HepG2 (cell line): Measurements from ENCODE around the gene NT5DC1. TPM values are rescaled to one million over a fixed set of nuclear protein-coding genes. Genes with fewer than 3 reads are reported as not detected.

Experiments used
- ATAC-seq: fragments of 200-7000 bp; cut with Tn5 transposase; 3 replicates; pipeline ENCODE4 v1.9.1; 2020; ENCODE audit warnings: mild to moderate bottlenecking, moderate library complexity
- BruUV-seq: library from RNA; stranded (reverse); fragments of 400-500 nt; replicated peaks from 2 replicates; lab custom pipeline; 2021; lab: Mats Ljungman, UMichigan
- CTCF ChIA-PET: fragments of 300-600 bp; formaldehyde crosslinking; extraction: SDS; loops from one replicate; lab custom pipeline; 2021; ENCODE audit warnings: low total read pairs, inconsistent platforms, low intra/inter-chr PET ratio; lab: Yijun Ruan, JAX
- POLR2A ChIA-PET: fragments of 350-600 bp; sonication (Branson Sonifier 250); formaldehyde crosslinking; loops from one replicate; lab custom pipeline; 2020; ENCODE audit warnings: antibody characterized with exemption, inconsistent platforms; lab: Yijun Ruan, JAX
- DNase-seq: peaks from one replicate; pipeline ENCODE4 v3.0.0-alpha.2; 2015; ENCODE audit warnings: low spot score
- FAIRE-seq: peaks from 3 replicates; lab custom pipeline; 2011; peaks lifted over from hg19 to GRCh38; lab: Jason Lieb, UNC
- H2AFZ ChIP-seq: one replicate; pipeline ENCODE4 v1.6.1; 2011; ENCODE audit warnings: low read length, inconsistent platforms
- H3K27ac ChIP-seq: fragments of 300-600 bp; 3 replicates; pipeline ENCODE4 v1.8.0; 2011; ENCODE audit warnings: mixed run types, mild to moderate bottlenecking, mixed read lengths, low read length, inconsistent platforms; ENCODE audit not compliant: insufficient read depth; ENCODE audit errors: extremely low read length
- H3K27me3 ChIP-seq, 2 experiments: fragments of 200-600 bp in 1 of 2; 2 replicates in 1 of 2; 3 replicates in 1 of 2; pipeline versions ENCODE4 v1.6.0 to v1.8.0; 2011; ENCODE audit warnings: low read length in 2 of 2, mild to moderate bottlenecking in 2 of 2, moderate library complexity in 2 of 2, inconsistent platforms in 1 of 2; ENCODE audit not compliant: insufficient read depth in 2 of 2, control insufficient read depth in 1 of 2
- H3K36me3 ChIP-seq, 2 experiments: fragments of 200-600 bp in 1 of 2; replicated peaks in 1 of 2; 2 replicates in 1 of 2; 3 replicates in 1 of 2; pipeline versions ENCODE4 v1.5.1 to v1.8.0; 2011; ENCODE audit warnings: low read length in 2 of 2, inconsistent platforms in 1 of 2; ENCODE audit not compliant: insufficient read depth in 2 of 2, control insufficient read depth in 1 of 2
- H3K4me1 ChIP-seq: 2 replicates; pipeline ENCODE4 v1.5.1; 2012; ENCODE audit warnings: low read length, inconsistent platforms; ENCODE audit not compliant: insufficient read depth
- H3K4me2 ChIP-seq: 2 replicates; pipeline ENCODE4 v1.6.0; 2011; ENCODE audit warnings: low read depth, low read length, inconsistent platforms
- H3K4me3 ChIP-seq, 3 experiments: fragments of 200-600 bp in 1 of 3; sonication (generic), shearing (Covaris generic) in 1 of 3; replicated peaks in 1 of 3; 2 replicates each; pipeline ENCODE4 v1.5.1; 2011 to 2016; ENCODE audit warnings: low read length in 3 of 3, inconsistent platforms in 2 of 3, low read depth in 2 of 3, mild to moderate bottlenecking in 2 of 3, control low read depth in 1 of 3, mixed read lengths in 1 of 3; ENCODE audit not compliant: insufficient read depth in 1 of 3
- H3K79me2 ChIP-seq: one replicate; pipeline ENCODE4 v1.6.1; 2011; ENCODE audit warnings: low read length, inconsistent platforms; ENCODE audit not compliant: insufficient read depth
- H3K9ac ChIP-seq: 2 replicates; pipeline ENCODE4 v1.6.0; 2011; ENCODE audit warnings: mild to moderate bottlenecking, low read depth, low read length, inconsistent platforms; ENCODE audit not compliant: insufficient read depth
- H3K9me3 ChIP-seq: 2 replicates; pipeline ENCODE4 v1.5.1; 2012; ENCODE audit warnings: mild to moderate bottlenecking, low read length
- H4K20me1 ChIP-seq: 2 replicates; pipeline ENCODE4 v1.6.0; 2011; ENCODE audit warnings: inconsistent platforms, mild to moderate bottlenecking, low read length, moderate library complexity; ENCODE audit not compliant: insufficient read depth
- ARID3A ChIP-seq: IDR thresholded peaks from 2 replicates; pipeline ENCODE4 v1.6.1; 2012; ENCODE audit warnings: low read depth, low read length, improper control_type of control experiment
- CEBPB ChIP-seq: IDR thresholded peaks from 2 replicates; pipeline ENCODE4 v1.6.1; 2011; ENCODE audit warnings: low read depth, low read length, improper control_type of control experiment, borderline replicate concordance
- CEBPG ChIP-seq: IDR thresholded peaks from 2 replicates; pipeline ENCODE4 v1.6.1; 2016
- HNRNPUL1 ChIP-seq: fragments of 200-400 bp; formaldehyde crosslinking; IDR thresholded peaks from 2 replicates; pipeline ENCODE4 v1.6.1; 2017; ENCODE audit warnings: low read depth, mild to moderate bottlenecking, low read length, moderate library complexity
- KMT2B ChIP-seq: IDR thresholded peaks from 2 replicates; pipeline ENCODE4 v1.6.1; 2016; ENCODE audit warnings: missing genetic modification reagents, missing compliant biosample characterization
- MTA1 ChIP-seq: sonication (generic); formaldehyde crosslinking; IDR thresholded peaks from 2 replicates; pipeline ENCODE4 v1.4.0; 2020; ENCODE audit warnings: missing genetic modification reagents, mild to moderate bottlenecking, borderline replicate concordance
- MYC ChIP-seq: sonication (generic); formaldehyde crosslinking; IDR thresholded peaks from 2 replicates; pipeline ENCODE4 v1.9.0; 2021; ENCODE audit warnings: missing genetic modification reagents, borderline replicate concordance
- PCBP1 ChIP-seq: fragments of 200-400 bp; formaldehyde crosslinking; IDR thresholded peaks from 2 replicates; pipeline ENCODE4 v1.6.1; 2017; ENCODE audit warnings: mild to moderate bottlenecking, low read depth, low read length, borderline replicate concordance
- POGZ ChIP-seq: sonication (generic); formaldehyde crosslinking; IDR thresholded peaks from 2 replicates; pipeline ENCODE4 v1.4.0; 2020; ENCODE audit warnings: mild to moderate bottlenecking, missing genetic modification reagents
- SIX4 ChIP-seq: sonication (generic); formaldehyde crosslinking; IDR thresholded peaks from 2 replicates; pipeline ENCODE4 v1.4.0; 2020; ENCODE audit warnings: missing genetic modification reagents
- XBP1 ChIP-seq: sonication (generic); formaldehyde crosslinking; IDR thresholded peaks from 2 replicates; pipeline ENCODE4 v1.5.0; 2020; ENCODE audit warnings: missing genetic modification reagents
- ZNF543 ChIP-seq: sonication (generic); formaldehyde crosslinking; IDR thresholded peaks from 2 replicates; pipeline ENCODE4 v1.4.0; 2020; ENCODE audit warnings: mild to moderate bottlenecking, missing genetic modification reagents
- WGBS: methylation state at CpG from one replicate; pipeline ENCODE4 v1.1.6; 2017; ENCODE audit warnings: low lambda C conversion rate; 5-methylcytosine and 5-hydroxymethylcytosine counted together
- in situ Hi-C: cut with HindIII; loops from 2 replicates; pipeline ENCODE4 v1.10.0; 2017; ENCODE audit warnings: low pct_unique_long_range_greater_than_20kb; ENCODE audit not compliant: extremely low pct_ligation_motif_present
- intact Hi-C: fragments of 100-400 bp; cut with micrococcal nuclease; formaldehyde crosslinking; loops from one replicate; pipeline ENCODE4 v1.10.0; 2022; ENCODE audit not compliant: unreplicated experiment
- polyA plus RNA-seq, 8 experiments: library from polyadenylated mRNA; depleted of rRNA in 3 of 8; stranded (reverse) in 7 of 8; unstranded in 1 of 8; fragments of >200 nt; fragmentation: Illumina TruSeq in 4 of 8; extraction: Trizol in 4 of 8; gene quantifications; 2 replicates each; pipeline versions ENCODE4 v1.2.1 to v1.2.3, GENCODE V29; 2011 to 2016; ENCODE audit warnings: low read depth in 4 of 8, missing spikeins in 1 of 8, mixed read lengths in 1 of 8; ENCODE audit not compliant: insufficient read depth in 1 of 8
- total RNA-seq, 5 experiments: library from RNA; depleted of rRNA; stranded (reverse); fragments of >200 nt; fragmentation: Illumina TruSeq; extraction: Trizol; gene quantifications; 2 replicates each; pipeline ENCODE4 v1.2.3, GENCODE V29; 2016; ENCODE audit warnings: low read depth in 1 of 5
- TF ChIP-seq, protein P1 (sequence below): sonication (generic); formaldehyde crosslinking; conservative IDR thresholded peaks from 2 replicates; pipeline ENCODE4 v1.4.0; 2020; ENCODE audit warnings: missing genetic modification reagents

Gene NT5DC1
- total and polyA plus RNA-seq, 2 of the 13 experiments (the other 11 are each of a cell fraction or from before 2014, with no cell fraction given) = 27.0 to 56.1 TPM

DNA sequence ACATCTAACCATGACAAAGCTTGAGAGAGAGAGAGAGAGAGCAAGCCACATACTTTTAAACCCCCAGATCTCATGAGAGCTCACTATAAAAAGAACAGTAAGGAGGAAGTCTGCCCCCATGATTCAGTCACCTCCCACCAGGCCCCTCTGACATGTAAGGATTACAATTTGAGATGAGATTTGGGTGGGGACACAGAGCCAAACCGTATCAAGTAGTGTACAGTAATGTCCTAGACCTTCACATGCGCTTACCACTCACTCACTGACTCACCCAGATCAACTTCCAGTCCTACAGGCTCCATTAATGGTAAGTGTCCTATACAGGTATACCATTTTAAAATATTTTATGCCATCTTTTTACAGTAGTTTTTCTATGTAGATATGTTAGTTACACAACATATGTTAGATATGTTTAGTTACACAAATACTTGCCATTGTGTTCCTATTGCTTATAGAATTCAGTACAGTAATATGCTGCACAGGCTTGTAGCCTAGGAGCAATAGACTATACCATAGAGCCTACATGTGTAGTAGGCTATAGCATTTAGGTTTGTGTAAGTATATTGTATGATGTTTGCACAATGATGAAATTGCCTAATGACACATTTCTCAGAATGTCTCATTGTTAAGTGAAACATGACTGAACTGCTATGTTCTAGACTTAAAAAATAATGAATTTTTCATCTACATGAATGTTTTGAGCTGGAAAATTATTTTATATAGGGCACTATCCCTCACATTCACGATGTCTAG is 167.4 kb downstream of the NT5DC1 start:
- TF ChIP-seq MTA1 (CRISPR knock-in tag) (no peak), CEBPB (peak; percentile 32; the same call in 1 of the 2 replicates), KMT2B (CRISPR knock-in tag) (0 out of 2 replicates have a peak, but pooled peaks have one; percentile 10)
- Histone ChIP-seq H3K9ac (no peak overlapping the region), H3K4me2 (no peak overlapping the region), H3K9me3 (peaks cover 8% of the 10 kb centered on the region; the same call in 1 of the 2 replicates), H3K4me3 (no peak overlapping the region), H3K36me3 (no peaks in the 10 kb centered on the region; a peak in 2 of 5 replicates), H3K79me2 (no peaks in the 10 kb centered on the region), H3K27me3 (no peaks in the 10 kb centered on the region), H4K20me1 (no peaks in the 10 kb centered on the region), H2AFZ (no peak overlapping the region), H3K27ac (no peak overlapping the region), H3K4me1 (0 out of 2 replicates have a peak, but pooled peaks cover 5% of the 10 kb centered on the region)
- ChIA-PET POLR2A (interaction anchor here (1.1 to 2.2 kb wide), 3 partner anchors 12 to 15 kb away, joined by 3 to 35 read pairs (median 10); partner anchors contain the start of genes TSPYL1 and TSPYL4), CTCF (interaction anchor here (0.7 to 4.6 kb wide), 8 partner anchors 11 to 378 kb away, joined by 3 to 29 read pairs (median 4); partner anchors contain the start of gene TSPYL1)
- intact Hi-C loops = loop anchor here (1.0 kb wide), 4 partner anchors 11 to 264 kb away; partner anchors contain the start of genes TSPYL1 and TSPYL4
- BruUV-seq = no TSS peak
- in situ Hi-C loops = no loop called here
- ATAC-seq = peak; percentile 47
- no peak for FAIRE-seq
- whole genome bisulfite sequencing = 31% methylated on average over 3 of the region's 3 CpGs
- DNase-seq = no peak

DNA sequence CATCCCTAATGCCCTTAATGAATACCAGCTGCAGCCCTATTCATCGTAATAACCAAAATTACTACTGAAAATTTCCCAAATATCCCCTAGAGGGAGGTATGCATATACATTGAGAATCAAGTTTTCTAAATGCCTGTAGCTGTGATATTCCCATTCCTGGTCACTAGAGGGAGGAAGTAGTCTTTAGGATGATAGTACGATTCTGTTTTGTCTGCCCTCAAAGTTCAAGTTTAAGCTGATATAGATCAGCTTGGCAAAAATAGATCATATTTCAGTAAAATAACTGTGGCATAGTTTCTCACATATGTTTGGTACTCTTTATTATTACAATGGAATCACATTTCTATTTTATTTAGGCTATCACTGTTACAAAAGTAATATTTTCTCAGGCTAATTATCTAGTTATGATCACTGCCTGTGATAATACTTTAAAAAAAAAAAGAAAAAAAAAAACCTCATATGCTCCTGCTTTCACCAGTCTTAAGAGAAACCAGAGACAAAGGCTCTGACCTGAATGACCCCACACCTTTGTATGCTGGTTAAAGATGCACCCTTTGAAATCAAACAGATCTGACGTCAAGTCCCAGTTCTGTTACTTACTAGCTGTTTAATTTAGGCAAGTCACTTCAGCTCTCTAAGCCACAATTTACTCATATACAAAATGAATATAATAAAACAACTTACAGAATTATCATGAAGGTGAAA is 168.1 kb downstream of the NT5DC1 start:
- in situ Hi-C loops = no loop called here
- BruUV-seq = no TSS peak
- Histone ChIP-seq H3K4me2 (no peak overlapping the region), H3K27ac (no peak overlapping the region), H3K9me3 (peaks cover 1% of the 10 kb centered on the region; the same call in 1 of the 2 replicates), H4K20me1 (no peaks in the 10 kb centered on the region), H3K4me3 (no peak overlapping the region), H3K36me3 (no peaks in the 10 kb centered on the region; a peak in 2 of 5 replicates), H3K79me2 (no peaks in the 10 kb centered on the region), H3K27me3 (no peaks in the 10 kb centered on the region), H3K4me1 (0 out of 2 replicates have a peak, but pooled peaks cover 5% of the 10 kb centered on the region), H2AFZ (no peak overlapping the region), H3K9ac (no peak overlapping the region)
- 37% methylated on average over 3 of the region's 3 CpGs for WGBS
- peak; percentile 88 for FAIRE-seq
- peak; percentile 93 for ATAC-seq
- ChIA-PET POLR2A (interaction anchor here (1.1 to 2.2 kb wide), 3 partner anchors 11 to 15 kb away, joined by 3 to 35 read pairs (median 10); partner anchors contain the start of genes TSPYL1 and TSPYL4), CTCF (interaction anchor here (0.6 to 4.6 kb wide), 9 partner anchors 11 to 377 kb away, joined by 3 to 29 read pairs (median 3); partner anchors contain the start of gene TSPYL1)
- peak; percentile 88 for DNase-seq
- intact Hi-C loops = loop anchor here (1.0 kb wide), 4 partner anchors 11 to 264 kb away; partner anchors contain the start of genes TSPYL1 and TSPYL4
- TF ChIP-seq POGZ (CRISPR knock-in tag) (no peak), XBP1 (CRISPR knock-in tag) (no peak), SIX4 (CRISPR knock-in tag) (peak; percentile 81), ZNF543 (no peak), CEBPG (CRISPR knock-in tag) (peak; percentile 3; the same call in 1 of the 2 replicates), MYC (CRISPR knock-in tag) (no peak), PCBP1 (no peak), HNRNPUL1 (no peak), ARID3A (peak; percentile 97)
- TF ChIP-seq, protein P1, sequence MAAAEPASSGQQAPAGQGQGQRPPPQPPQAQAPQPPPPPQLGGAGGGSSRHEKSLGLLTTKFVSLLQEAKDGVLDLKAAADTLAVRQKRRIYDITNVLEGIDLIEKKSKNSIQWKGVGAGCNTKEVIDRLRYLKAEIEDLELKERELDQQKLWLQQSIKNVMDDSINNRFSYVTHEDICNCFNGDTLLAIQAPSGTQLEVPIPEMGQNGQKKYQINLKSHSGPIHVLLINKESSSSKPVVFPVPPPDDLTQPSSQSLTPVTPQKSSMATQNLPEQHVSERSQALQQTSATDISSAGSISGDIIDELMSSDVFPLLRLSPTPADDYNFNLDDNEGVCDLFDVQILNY (CRISPR knock-in tag) = no peak
